ENCODE measurements around the gene STAT5A.

STAT5A gene

DNA sequence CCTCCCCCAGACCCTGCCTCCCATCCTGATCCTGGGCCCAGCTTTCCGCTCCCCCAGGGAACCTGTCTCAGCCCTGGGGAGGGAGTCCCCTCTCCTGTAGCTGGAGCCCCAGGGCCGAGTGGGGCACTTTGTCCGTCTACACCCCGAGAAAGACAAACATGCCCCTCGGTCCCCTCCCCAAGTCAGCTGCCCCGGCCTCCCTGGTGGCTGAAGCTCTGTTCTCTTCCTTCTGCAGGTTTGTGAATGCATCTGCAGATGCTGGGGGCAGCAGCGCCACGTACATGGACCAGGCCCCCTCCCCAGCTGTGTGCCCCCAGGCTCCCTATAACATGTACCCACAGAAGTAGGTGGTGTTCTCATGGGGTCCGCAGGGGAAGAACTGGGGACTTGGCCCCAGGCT, 20.8 kb downstream of the STAT5A start:
- TF ChIP-seq GATA3 (IDR thresholded peaks at IDR 0.05; ENCODE audit: low read depth, low read length) (no peak), GATA2 (IDR thresholded peaks at IDR 0.05; ENCODE audit: low read depth, low read length) (no peak)

DNA sequence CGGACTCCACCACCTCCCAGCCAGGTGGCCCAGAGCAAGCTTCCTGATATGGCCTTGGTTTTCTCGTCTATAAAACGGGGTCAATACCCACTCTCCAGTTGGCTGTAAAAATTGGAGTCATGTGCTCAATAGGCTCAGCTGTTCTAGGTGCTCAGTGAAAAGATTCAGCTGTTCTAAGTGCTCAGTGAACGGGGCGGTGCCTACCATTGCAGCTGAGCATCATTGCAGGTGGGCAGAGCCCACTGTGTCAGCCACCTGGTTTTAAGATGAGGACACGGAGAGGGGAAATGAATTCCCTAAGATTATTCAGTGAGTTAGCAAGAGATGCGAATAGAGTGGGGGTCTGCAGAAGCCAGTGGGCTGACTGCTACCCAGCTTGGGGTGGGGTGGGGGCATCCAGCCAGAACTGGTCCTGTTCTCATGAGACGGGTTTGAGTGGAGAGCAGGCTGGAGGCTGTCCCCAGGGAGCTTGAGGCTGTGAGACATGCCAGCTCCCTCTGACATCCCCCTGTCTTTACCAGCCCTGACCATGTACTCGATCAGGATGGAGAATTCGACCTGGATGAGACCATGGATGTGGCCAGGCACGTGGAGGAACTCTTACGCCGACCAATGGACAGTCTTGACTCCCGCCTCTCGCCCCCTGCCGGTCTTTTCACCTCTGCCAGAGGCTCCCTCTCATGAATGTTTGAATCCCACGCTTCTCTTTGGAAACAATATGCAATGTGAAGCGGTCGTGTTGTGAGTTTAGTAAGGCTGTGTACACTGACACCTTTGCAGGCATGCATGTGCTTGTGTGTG, 21.9 kb downstream of the STAT5A start:
- no peak for TF ChIP-seq GATA2 (IDR thresholded peaks at IDR 0.05; ENCODE audit: low read depth, low read length)
- TF ChIP-seq GATA3 (IDR thresholded peaks at IDR 0.05; ENCODE audit: low read depth, low read length), result no peak

DNA sequence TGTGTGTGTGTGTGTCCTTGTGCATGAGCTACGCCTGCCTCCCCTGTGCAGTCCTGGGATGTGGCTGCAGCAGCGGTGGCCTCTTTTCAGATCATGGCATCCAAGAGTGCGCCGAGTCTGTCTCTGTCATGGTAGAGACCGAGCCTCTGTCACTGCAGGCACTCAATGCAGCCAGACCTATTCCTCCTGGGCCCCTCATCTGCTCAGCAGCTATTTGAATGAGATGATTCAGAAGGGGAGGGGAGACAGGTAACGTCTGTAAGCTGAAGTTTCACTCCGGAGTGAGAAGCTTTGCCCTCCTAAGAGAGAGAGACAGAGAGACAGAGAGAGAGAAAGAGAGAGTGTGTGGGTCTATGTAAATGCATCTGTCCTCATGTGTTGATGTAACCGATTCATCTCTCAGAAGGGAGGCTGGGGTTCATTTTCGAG, 22.5 kb downstream of the STAT5A start:
- TF ChIP-seq GATA3 (IDR thresholded peaks at IDR 0.05; ENCODE audit: low read depth, low read length) (no peak), GATA2 (IDR thresholded peaks at IDR 0.05; ENCODE audit: low read depth, low read length) (no peak)

DNA sequence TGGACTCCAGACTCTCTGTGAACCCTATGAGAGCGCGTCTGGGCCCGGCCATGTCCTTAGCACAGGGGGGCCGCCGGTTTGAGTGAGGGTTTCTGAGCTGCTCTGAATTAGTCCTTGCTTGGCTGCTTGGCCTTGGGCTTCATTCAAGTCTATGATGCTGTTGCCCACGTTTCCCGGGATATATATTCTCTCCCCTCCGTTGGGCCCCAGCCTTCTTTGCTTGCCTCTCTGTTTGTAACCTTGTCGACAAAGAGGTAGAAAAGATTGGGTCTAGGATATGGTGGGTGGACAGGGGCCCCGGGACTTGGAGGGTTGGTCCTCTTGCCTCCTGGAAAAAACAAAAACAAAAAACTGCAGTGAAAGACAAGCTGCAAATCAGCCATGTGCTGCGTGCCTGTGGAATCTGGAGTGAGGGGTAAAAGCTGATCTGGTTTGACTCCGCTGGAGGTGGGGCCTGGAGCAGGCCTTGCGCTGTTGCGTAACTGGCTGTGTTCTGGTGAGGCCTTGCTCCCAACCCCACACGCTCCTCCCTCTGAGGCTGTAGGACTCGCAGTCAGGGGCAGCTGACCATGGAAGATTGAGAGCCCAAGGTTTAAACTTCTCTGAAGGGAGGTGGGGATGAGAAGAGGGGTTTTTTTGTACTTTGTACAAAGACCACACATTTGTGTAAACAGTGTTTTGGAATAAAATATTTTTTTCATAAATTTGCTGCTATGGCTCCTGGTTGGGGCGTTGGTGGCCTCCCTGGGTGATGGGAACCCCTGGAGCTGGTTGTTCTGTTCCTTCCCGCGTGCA, 23.1 kb downstream of the STAT5A start:
- no peak for TF ChIP-seq GATA3 (IDR thresholded peaks at IDR 0.05; ENCODE audit: low read depth, low read length)
- TF ChIP-seq GATA2 (IDR thresholded peaks at IDR 0.05; ENCODE audit: low read depth, low read length), result no peak

DNA sequence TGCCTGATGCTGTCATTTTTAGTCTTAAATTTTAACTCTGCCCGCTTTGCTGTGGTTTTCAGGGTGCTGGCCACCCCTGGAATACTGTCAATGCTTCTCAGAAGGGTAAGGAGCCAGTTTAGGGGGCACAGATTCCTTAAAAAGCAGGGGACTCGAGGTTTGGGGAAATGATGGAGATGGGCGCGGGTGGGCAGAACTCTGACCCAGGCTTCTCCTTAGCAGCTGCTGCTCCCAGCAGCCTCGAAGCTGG, 23.7 kb downstream of the STAT5A start:
- no peak for TF ChIP-seq GATA2 (IDR thresholded peaks at IDR 0.05; ENCODE audit: low read depth, low read length)

DNA sequence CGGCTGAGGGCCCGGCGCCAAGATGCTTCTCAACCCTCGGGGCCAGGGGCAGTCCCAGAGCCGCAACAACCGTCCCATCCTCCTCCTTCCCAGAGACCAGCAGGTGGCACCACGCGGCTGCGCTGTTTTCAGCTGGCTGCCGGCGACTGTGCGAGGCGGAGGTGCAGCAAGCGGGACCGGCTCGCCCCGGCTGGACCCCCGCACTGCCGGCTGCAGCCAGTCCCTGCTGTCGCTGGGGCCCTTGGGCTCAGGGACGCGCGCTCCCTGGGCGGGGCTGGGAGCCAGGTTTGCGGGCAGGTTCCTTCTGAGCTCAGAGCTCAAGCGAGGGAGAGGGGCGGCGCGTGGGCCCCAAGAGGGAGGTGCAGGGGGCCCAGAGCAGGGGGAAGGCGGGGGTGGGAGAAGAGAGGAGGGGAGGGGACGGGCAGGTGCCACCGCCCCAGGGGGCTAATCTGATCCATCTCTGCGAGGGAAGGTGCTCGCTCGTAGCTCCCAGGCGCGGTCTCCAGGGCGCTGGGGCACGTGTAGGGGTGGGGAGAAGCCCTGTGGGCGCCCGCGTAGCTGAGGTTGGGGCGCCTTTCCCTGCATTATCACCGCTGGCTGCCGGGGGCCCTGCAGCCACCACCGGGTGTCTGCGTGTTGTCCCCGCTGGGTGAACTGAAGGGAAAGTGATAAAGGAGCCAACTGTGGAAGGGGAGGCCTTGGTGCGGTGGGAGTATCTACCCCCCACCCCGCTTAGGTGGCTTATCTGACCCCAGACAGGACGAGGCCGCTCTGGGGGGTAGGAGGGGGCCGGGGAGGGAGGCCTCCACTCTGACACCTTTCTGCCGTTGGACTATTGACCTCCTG, 24.2 kb downstream of the STAT5A start:
- TF ChIP-seq GATA2 (IDR thresholded peaks at IDR 0.05; ENCODE audit: low read depth, low read length) (no peak), GATA3 (IDR thresholded peaks at IDR 0.05; ENCODE audit: low read depth, low read length) (no peak)

DNA sequence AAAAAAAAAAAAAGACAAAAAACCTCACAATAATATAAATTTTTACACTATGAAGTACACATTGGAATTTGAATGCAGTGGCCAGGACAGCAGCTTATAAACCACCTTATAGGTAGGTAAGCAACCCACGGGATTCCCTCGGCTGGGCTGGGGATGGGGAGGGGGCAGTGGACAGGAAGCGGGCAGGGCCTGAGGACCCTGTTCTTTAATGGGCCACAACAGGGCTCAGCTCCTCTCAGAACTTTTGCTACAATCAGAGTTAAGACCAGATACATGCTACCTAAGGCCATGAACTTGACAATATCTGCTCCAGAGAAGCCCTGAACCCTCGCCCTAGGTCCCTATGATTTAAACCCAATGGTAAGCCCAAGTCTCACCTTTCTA, 25.1 kb downstream of the STAT5A start:
- TF ChIP-seq GATA2 (IDR thresholded peaks at IDR 0.05; ENCODE audit: low read depth, low read length) (no peak), GATA3 (IDR thresholded peaks at IDR 0.05; ENCODE audit: low read depth, low read length) (no peak)

DNA sequence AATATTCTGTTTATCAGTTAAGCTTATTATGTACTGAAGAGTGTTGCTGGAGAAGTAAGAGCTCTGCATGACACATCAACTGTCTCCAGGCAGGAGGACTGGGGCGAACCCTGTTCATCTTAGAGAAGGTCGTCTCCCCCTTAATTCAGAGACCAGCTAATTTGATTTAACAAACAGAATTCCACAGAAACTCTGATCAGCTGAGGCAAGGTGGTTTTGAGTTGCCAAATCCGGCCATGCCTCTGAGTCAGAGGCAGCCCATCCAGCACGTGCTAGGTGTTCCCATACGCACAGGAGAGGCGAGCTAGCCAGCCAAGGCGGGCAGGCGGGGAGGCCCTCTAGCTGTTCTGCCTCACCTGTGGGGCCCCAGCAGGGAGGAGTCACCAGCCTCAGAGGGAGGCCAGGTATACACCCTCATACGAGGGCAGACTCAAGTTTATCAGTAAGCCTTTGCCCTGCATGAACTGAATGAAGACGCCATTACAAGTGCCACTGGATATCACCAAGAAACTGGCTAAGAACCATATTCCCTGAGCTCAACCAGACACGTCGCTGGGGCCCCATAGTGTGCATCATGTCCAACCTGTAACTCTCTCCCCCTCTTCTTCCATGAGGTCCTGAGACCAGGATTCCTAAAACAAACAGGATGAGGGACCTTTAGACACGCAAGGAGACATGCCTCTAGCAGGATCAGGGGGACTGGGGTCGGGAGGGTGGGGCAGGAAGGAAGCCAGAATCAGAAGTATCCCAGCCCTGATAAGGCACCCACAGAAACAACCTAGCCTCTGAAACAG, 25.7 kb downstream of the STAT5A start:
- TF ChIP-seq GATA2 (IDR thresholded peaks at IDR 0.05; ENCODE audit: low read depth, low read length), result no peak
- TF ChIP-seq GATA3 (IDR thresholded peaks at IDR 0.05; ENCODE audit: low read depth, low read length), result no peak

DNA sequence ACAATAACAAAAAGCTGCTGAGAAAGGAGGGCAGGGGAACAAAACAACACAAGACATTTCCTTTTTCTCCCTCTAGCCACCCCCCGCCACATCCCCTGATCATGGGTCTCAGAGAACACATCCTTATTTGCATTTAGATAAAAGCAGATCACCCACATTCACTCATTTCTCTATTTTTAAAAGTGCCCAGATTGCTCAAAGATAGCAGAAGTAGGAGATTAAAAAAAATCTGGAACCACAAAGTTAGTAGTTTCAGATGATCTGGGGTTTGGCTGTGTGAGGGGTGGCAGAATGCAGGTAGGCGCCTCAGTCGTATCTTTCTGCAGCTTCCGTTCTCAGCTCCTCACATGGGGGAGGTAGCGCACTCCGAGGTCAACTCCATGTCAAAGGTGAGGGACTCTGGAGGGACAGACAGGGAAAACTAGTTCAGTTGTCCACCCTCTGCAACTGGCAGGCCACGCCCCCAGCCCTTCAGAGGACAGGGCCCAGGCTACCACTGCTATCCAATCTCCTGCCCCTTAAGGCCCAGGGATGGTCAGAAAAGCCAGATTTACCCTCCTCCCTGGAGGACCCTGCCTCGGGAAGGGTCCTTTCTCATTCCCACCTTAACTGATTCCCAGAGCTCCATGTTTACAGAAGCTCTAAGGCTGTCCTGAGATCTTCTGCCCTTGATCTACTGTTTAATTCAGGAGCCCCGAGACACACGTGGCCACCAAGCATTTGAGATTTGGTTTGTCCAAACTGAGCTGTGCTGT, 27.3 kb downstream of the STAT5A start:
- TF ChIP-seq GATA2 (IDR thresholded peaks at IDR 0.05; ENCODE audit: low read depth, low read length) (no peak), GATA3 (IDR thresholded peaks at IDR 0.05; ENCODE audit: low read depth, low read length) (no peak)

DNA sequence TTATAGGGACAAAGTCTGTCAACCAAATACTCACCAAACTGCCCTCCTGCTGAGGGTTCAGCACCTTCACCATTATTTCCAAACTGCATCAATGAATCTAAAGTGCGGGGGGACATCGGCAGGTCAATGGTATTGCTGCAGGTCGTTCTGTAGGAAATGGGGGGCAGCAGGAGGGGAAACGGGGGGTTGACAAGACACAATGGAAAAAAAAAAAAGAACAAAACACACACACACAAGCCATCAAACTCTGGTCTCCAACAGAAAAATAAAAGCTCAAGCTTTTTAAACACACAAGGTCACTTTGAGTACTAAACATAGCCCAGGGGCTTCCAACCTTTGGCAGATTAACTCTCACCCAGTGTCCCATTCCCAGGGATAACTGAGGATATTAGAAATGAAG, 28.5 kb downstream of the STAT5A start:
- TF ChIP-seq GATA2 (IDR thresholded peaks at IDR 0.05; ENCODE audit: low read depth, low read length), result no peak
- no peak for TF ChIP-seq GATA3 (IDR thresholded peaks at IDR 0.05; ENCODE audit: low read depth, low read length)

DNA sequence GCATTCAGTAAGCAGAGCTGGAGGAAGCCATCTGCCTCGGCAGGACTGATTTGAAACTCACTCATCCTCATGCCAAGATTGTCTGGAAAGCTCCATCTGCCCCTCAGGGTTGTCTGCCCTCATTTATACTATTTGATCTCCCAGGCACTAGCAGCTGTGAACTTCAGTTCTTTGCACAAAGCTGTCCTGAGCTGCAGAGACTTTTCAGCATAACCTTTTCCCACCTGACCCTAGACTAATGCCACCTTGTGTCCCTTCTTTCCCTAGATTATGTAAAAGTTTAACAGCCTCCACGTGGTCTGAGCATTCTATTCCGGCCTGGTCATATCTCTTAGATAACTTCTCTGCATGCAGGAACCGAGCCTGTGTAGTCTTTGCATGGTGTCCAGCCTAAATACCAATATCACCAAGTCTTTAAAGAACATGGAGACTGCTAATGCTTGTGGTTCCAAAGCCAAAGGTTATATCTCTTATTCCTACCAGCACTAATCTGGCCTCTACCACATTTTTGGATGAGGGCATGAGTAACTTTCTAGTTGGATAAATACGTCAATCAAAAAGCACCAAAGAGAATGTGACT, 29.1 kb downstream of the STAT5A start:
- TF ChIP-seq GATA3 (IDR thresholded peaks at IDR 0.05; ENCODE audit: low read depth, low read length) (no peak), GATA2 (IDR thresholded peaks at IDR 0.05; ENCODE audit: low read depth, low read length) (no peak)

DNA sequence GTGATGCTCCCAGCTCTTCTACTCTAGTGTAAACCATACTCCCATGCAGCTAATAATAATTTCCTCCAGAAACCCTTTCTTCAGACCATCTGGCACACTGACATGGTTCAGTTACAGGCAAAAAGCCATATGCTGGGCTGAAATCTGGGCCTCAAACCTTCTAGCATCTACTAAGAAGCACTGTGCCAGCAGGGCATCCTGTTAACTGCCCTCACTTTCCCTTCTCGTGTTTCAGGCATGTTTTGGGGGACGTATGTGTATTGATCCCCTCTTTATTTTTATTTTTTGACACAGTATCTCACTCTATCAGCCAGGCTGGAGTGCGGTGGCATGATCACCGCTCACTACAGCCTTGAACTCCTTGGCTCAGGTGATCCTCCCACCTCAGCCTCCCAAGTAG, 33.3 kb downstream of the STAT5A start:
- TF ChIP-seq GATA3 (IDR thresholded peaks at IDR 0.05; ENCODE audit: low read depth, low read length) (no peak), GATA2 (IDR thresholded peaks at IDR 0.05; ENCODE audit: low read depth, low read length) (no peak)
